Liver (tissue), 9 donors: Measurements from ENCODE around the gene EMX2. TPM values are rescaled to one million over a fixed set of nuclear protein-coding genes. Genes with fewer than 3 reads are reported as not detected.

ENCODE experiments used
- DNase-seq: peaks from one replicate; pipeline ENCODE4 v3.0.0-alpha.2; 2017; ENCODE audit warnings: low spot score
- H3K27ac ChIP-seq, 2 donors: one replicate each; pipeline ENCODE4 v1.7.0; 2013; ENCODE audit warnings: inconsistent platforms in 2 of 2, low read length in 2 of 2, control low read depth in 1 of 2, low read depth in 1 of 2, mild to moderate bottlenecking in 1 of 2
- H3K27me3 ChIP-seq, 4 donors: one replicate each; pipeline versions ENCODE4 v1.6.1 to v1.7.0; 2013; ENCODE audit warnings: low read length in 3 of 4, inconsistent platforms in 1 of 4, mild to moderate bottlenecking in 1 of 4, moderate library complexity in 1 of 4; ENCODE audit not compliant: control insufficient read depth in 4 of 4, insufficient read depth in 4 of 4
- H3K36me3 ChIP-seq, 4 donors: one replicate each; pipeline versions ENCODE4 v1.6.1 to v1.7.0; 2013; ENCODE audit warnings: low read length in 3 of 4, mild to moderate bottlenecking in 3 of 4, low read depth in 1 of 4, moderate library complexity in 1 of 4; ENCODE audit not compliant: control insufficient read depth in 4 of 4, insufficient read depth in 3 of 4
- H3K4me1 ChIP-seq, 4 donors: one replicate each; pipeline versions ENCODE4 v1.6.1 to v1.7.0; 2013; ENCODE audit warnings: low read length in 3 of 4, mild to moderate bottlenecking in 3 of 4, moderate library complexity in 1 of 4; ENCODE audit not compliant: control insufficient read depth in 4 of 4, insufficient read depth in 4 of 4
- H3K4me3 ChIP-seq, 3 donors: one replicate each; pipeline versions ENCODE4 v1.6.1 to v1.7.0; 2013; ENCODE audit warnings: low read length in 3 of 3, control low read depth in 1 of 3, low read depth in 1 of 3, mild to moderate bottlenecking in 1 of 3
- H3K9ac ChIP-seq, 2 donors: one replicate each; pipeline ENCODE4 v1.7.0; 2013; ENCODE audit warnings: low read length in 2 of 2, mild to moderate bottlenecking in 2 of 2, moderate library complexity in 2 of 2, control low read depth in 1 of 2, low read depth in 1 of 2
- H3K9me3 ChIP-seq, 4 donors: one replicate each; pipeline versions ENCODE4 v1.6.1 to v1.7.0; 2013; ENCODE audit warnings: low read length in 3 of 4; ENCODE audit not compliant: control insufficient read depth in 4 of 4
- ATF3 ChIP-seq: IDR thresholded peaks from 2 replicates; pipeline ENCODE4 v1.6.1; 2016; ENCODE audit warnings: antibody characterized with exemption
- CTCF ChIP-seq: fragments of 150-350 bp; IDR thresholded peaks from 2 replicates; pipeline ENCODE4 v1.5.1; 2017; ENCODE audit warnings: improper control_type of control experiment, low read depth, low read length; ENCODE audit not compliant: missing input control
- EGR1 ChIP-seq, 2 donors: IDR thresholded peaks; 2 replicates each; pipeline ENCODE4 v1.6.1; 2016 to 2018; ENCODE audit warnings: antibody characterized with exemption in 2 of 2, low read depth in 2 of 2
- FOXA1 ChIP-seq: IDR thresholded peaks from 2 replicates; pipeline ENCODE4 v1.6.1; 2016; ENCODE audit warnings: antibody characterized with exemption
- FOXA2 ChIP-seq: IDR thresholded peaks from 2 replicates; pipeline ENCODE4 v1.6.1; 2016; ENCODE audit warnings: antibody characterized with exemption
- HNF4A ChIP-seq, 2 donors: conservative IDR thresholded peaks; 2 replicates each; pipeline ENCODE4 v1.6.1; 2016; ENCODE audit warnings: antibody characterized with exemption in 2 of 2, mild to moderate bottlenecking in 2 of 2
- RXRA ChIP-seq, 2 donors: IDR thresholded peaks; 2 replicates each; pipeline ENCODE4 v1.6.1; 2017 to 2018; ENCODE audit warnings: antibody characterized with exemption in 2 of 2, mild to moderate bottlenecking in 1 of 2
- TAF1 ChIP-seq: conservative IDR thresholded peaks from 2 replicates; pipeline ENCODE4 v1.6.1; 2016; ENCODE audit warnings: antibody characterized with exemption, mild to moderate bottlenecking
- YY1 ChIP-seq: IDR thresholded peaks from 2 replicates; pipeline ENCODE4 v1.6.1; 2016; ENCODE audit warnings: antibody characterized with exemption, mild to moderate bottlenecking
- WGBS: extraction: QIAGEN DNeasy Blood & Tissue Kit; methylation state at CpG from one replicate; pipeline ENCODE4 v1.1.7; 2013; 5-methylcytosine and 5-hydroxymethylcytosine counted together
- polyA plus RNA-seq, 2 donors: library from polyadenylated mRNA; stranded (reverse) in 1 of 2; unstranded in 1 of 2; fragments of 200-250 nt in 1 of 2; fragments of >200 nt in 1 of 2; fragmentation: Nextera tagmentation in 1 of 2; extraction: Ambion mirVana in 1 of 2; gene quantifications; one replicate each; pipeline versions ENCODE4 v1.2.1 to v1.2.3, GENCODE V29; 2013 to 2015
- total RNA-seq, 2 donors: library from RNA; depleted of rRNA; stranded (reverse); fragments of >200 nt; gene quantifications; one replicate each; pipeline ENCODE4 v1.2.3, GENCODE V29; 2014
- TF ChIP-seq, protein P1 (sequence below): IDR thresholded peaks from 2 replicates; pipeline ENCODE4 v1.6.1; 2016; ENCODE audit warnings: antibody characterized with exemption, mild to moderate bottlenecking
- donor health status: healthy.
- donor health status: healthy.
- donor health status: healthy.
- donor health status: healthy.
- donor health status: healthy.

The EMX2 gene
- total and polyA plus RNA-seq, 4 donors = not detected

DNA sequence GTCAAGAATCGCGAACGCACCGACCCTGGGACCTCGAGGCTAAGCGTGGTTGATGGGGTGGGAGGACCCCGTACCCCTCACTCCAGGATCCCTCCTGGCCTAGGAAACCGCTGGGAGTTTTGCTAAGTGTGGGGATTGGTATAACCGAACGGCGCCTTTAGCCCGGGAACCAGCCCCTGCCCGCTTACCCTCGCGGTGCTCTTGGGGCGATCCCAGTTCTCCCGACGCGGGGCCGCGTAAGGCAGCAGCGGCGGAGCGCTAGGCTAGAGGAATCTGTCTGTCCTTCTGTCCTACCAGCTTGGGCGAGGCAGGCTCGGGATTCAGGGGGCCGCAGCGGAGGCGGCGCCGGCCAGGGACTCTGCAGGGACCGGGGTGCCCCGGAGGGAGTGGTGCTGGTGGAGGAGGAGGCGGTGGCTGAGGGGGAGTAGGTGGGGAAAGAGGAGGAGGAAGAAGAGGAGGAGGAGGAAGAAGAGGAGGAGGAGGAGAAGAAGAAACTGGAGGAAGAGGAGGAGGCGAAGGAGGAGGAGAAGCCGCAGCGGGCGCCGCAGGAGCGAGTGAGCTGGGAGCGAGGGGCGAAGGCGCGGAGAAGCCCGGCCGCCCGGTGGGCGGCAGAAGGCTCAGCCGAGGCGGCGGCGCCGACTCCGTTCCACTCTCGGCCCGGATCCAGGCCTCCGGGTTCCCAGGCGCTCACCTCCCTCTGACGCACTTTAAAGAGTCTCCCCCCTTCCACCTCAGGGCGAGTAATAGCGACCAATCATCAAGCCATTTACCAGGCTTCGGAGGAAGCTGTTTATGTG lies 439 bp upstream of the EMX2 start:
- H3K36me3 ChIP-seq = no peaks in the 10 kb centered on the region
- H3K4me1 ChIP-seq = peaks cover 20 to 56% (median 36%) of the 10 kb centered on the region in 4 donors
- H3K4me3 ChIP-seq = no peak overlapping the region
- H3K9ac ChIP-seq = no peak overlapping the region
- H3K9me3 ChIP-seq = no peaks in the 10 kb centered on the region
- TF ChIP-seq, protein P1, sequence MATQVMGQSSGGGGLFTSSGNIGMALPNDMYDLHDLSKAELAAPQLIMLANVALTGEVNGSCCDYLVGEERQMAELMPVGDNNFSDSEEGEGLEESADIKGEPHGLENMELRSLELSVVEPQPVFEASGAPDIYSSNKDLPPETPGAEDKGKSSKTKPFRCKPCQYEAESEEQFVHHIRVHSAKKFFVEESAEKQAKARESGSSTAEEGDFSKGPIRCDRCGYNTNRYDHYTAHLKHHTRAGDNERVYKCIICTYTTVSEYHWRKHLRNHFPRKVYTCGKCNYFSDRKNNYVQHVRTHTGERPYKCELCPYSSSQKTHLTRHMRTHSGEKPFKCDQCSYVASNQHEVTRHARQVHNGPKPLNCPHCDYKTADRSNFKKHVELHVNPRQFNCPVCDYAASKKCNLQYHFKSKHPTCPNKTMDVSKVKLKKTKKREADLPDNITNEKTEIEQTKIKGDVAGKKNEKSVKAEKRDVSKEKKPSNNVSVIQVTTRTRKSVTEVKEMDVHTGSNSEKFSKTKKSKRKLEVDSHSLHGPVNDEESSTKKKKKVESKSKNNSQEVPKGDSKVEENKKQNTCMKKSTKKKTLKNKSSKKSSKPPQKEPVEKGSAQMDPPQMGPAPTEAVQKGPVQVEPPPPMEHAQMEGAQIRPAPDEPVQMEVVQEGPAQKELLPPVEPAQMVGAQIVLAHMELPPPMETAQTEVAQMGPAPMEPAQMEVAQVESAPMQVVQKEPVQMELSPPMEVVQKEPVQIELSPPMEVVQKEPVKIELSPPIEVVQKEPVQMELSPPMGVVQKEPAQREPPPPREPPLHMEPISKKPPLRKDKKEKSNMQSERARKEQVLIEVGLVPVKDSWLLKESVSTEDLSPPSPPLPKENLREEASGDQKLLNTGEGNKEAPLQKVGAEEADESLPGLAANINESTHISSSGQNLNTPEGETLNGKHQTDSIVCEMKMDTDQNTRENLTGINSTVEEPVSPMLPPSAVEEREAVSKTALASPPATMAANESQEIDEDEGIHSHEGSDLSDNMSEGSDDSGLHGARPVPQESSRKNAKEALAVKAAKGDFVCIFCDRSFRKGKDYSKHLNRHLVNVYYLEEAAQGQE = no peak
- TF ChIP-seq HNF4A (conservative IDR thresholded peaks at IDR 0.05) (no peak), FOXA1 (no peak), FOXA2 (no peak), YY1 (no peak)
- H3K27ac ChIP-seq = no peak overlapping the region
- peaks cover 6 to 43% (median 23%) of the 10 kb centered on the region in 4 donors for H3K27me3 ChIP-seq
- 6% methylated on average over 62 of the region's 62 CpGs for WGBS
- DNase-seq = no peak

DNA sequence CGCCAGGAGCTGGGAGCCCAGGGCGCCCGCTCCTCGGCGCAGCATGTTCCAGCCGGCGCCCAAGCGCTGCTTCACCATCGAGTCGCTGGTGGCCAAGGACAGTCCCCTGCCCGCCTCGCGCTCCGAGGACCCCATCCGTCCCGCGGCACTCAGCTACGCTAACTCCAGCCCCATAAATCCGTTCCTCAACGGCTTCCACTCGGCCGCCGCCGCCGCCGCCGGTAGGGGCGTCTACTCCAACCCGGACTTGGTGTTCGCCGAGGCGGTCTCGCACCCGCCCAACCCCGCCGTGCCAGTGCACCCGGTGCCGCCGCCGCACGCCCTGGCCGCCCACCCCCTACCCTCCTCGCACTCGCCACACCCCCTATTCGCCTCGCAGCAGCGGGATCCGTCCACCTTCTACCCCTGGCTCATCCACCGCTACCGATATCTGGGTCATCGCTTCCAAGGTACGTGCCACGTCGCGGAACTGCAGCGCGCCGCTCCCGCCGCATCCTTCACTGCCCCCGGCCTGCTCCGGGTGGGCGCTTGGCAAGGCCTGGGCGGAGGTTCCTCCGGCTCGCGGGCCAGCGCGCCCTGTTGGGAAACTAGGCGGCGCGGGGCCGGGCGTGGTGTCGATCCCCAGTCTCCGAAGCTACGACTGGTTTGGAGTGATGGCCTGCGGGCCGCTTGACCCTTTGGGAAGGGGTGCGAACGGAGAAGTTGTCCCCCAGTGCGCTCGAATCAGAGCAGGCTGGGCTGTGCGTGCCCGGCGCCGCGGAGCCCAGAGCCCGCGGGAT lies 868 bp downstream of the EMX2 start:
- WGBS = 4% methylated on average over 90 of the region's 90 CpGs
- DNase-seq = no peak
- H3K4me3 ChIP-seq = peak overlapping the region in 1 of 3 donors; percentile 44
- H3K9me3 ChIP-seq = no peaks in the 10 kb centered on the region
- no peak overlapping the region for H3K9ac ChIP-seq
- no peak overlapping the region for H3K27ac ChIP-seq
- peaks cover 20 to 49% (median 31%) of the 10 kb centered on the region in 4 donors for H3K4me1 ChIP-seq
- TF ChIP-seq EGR1 (IDR thresholded peaks at IDR 0.05; ENCODE audit: low read depth in 2 of 2) (no peak), TAF1 (no peak), FOXA2 (no peak), ATF3 (no peak), RXRA (IDR thresholded peaks at IDR 0.05) (no peak), HNF4A (conservative IDR thresholded peaks at IDR 0.05) (no peak), CTCF (no peak)
- H3K36me3 ChIP-seq = no peaks in the 10 kb centered on the region
- peaks cover 6 to 42% (median 18%) of the 10 kb centered on the region in 4 donors for H3K27me3 ChIP-seq
